HepG2 (cell line): ENCODE data around the gene SPOP. TPM values are rescaled to one million over a fixed set of nuclear protein-coding genes. Genes with fewer than 3 reads are reported as not detected.

Source experiments
- ATF7-NPFF ChIP-seq: sonication (generic); formaldehyde crosslinking; IDR thresholded peaks from 2 replicates; pipeline ENCODE4 v1.8.1; 2023; ENCODE audit warnings: mild to moderate bottlenecking, low read depth, missing genetic modification reagents, moderate library complexity
- FOXO1 ChIP-seq: sonication (generic); formaldehyde crosslinking; IDR thresholded peaks from 2 replicates; pipeline ENCODE4 v1.4.0; 2020; ENCODE audit warnings: missing genetic modification reagents
- GABPB1 ChIP-seq: IDR thresholded peaks from 2 replicates; pipeline ENCODE4 v1.6.1; 2016; ENCODE audit warnings: mild to moderate bottlenecking, missing genetic modification reagents, moderate library complexity, missing compliant biosample characterization
- GTF2F1 ChIP-seq: fragments of 150-350 bp; IDR thresholded peaks from 2 replicates; pipeline ENCODE4 v1.6.1; 2014; ENCODE audit warnings: low read length
- MYC ChIP-seq: sonication (generic); formaldehyde crosslinking; IDR thresholded peaks from 2 replicates; pipeline ENCODE4 v1.9.0; 2021; ENCODE audit warnings: missing genetic modification reagents, borderline replicate concordance
- NFE2L2 ChIP-seq: fragments of 150-350 bp; IDR thresholded peaks from 2 replicates; pipeline ENCODE4 v1.6.1; 2014; ENCODE audit warnings: low read length
- RFX5 ChIP-seq: IDR thresholded peaks from 2 replicates; pipeline ENCODE4 v1.6.1; 2011; ENCODE audit warnings: low read depth, low read length, improper control_type of control experiment
- RFXANK ChIP-seq: IDR thresholded peaks from 2 replicates; pipeline ENCODE4 v1.6.1; 2016
- SIN3B ChIP-seq: fragments of 150-350 bp; IDR thresholded peaks from 2 replicates; pipeline ENCODE4 v1.6.1; 2014; ENCODE audit warnings: low read length
- ZBTB20 ChIP-seq: sonication (generic); formaldehyde crosslinking; IDR thresholded peaks from 2 replicates; pipeline ENCODE4 v1.8.1; 2023; ENCODE audit warnings: missing genetic modification reagents, low read depth, mild to moderate bottlenecking, borderline replicate concordance
- ZSCAN31 ChIP-seq: sonication (generic); formaldehyde crosslinking; IDR thresholded peaks from 2 replicates; pipeline ENCODE4 v1.5.0; 2020; ENCODE audit warnings: low read depth, mild to moderate bottlenecking, missing genetic modification reagents
- polyA plus RNA-seq, 8 experiments: library from polyadenylated mRNA; depleted of rRNA in 3 of 8; stranded (reverse) in 7 of 8; unstranded in 1 of 8; fragments of >200 nt; fragmentation: Illumina TruSeq in 4 of 8; extraction: Trizol in 4 of 8; gene quantifications; 2 replicates each; pipeline versions ENCODE4 v1.2.1 to v1.2.3, GENCODE V29; 2011 to 2016; ENCODE audit warnings: low read depth in 4 of 8, missing spikeins in 1 of 8, mixed read lengths in 1 of 8; ENCODE audit not compliant: insufficient read depth in 1 of 8
- total RNA-seq, 5 experiments: library from RNA; depleted of rRNA; stranded (reverse); fragments of >200 nt; fragmentation: Illumina TruSeq; extraction: Trizol; gene quantifications; 2 replicates each; pipeline ENCODE4 v1.2.3, GENCODE V29; 2016; ENCODE audit warnings: low read depth in 1 of 5
- TF ChIP-seq, protein P1 (sequence below): sonication (generic); formaldehyde crosslinking; IDR thresholded peaks from 2 replicates; pipeline ENCODE4 v1.4.0; 2020; ENCODE audit warnings: missing genetic modification reagents, borderline replicate concordance
- TF ChIP-seq, protein P2 (sequence below): sonication (generic); formaldehyde crosslinking; IDR thresholded peaks from 2 replicates; pipeline ENCODE4 v1.5.1; 2020; ENCODE audit warnings: mild to moderate bottlenecking, missing genetic modification reagents, moderate library complexity
- TF ChIP-seq, protein P3 (sequence below): sonication (generic); formaldehyde crosslinking; IDR thresholded peaks from 2 replicates; pipeline ENCODE4; 2020; ENCODE audit warnings: missing genetic modification reagents, mild to moderate bottlenecking, borderline replicate concordance
- TF ChIP-seq, protein P4 (sequence below): sonication (generic); formaldehyde crosslinking; IDR thresholded peaks from 2 replicates; pipeline ENCODE4 v1.9.0; 2021; ENCODE audit warnings: missing genetic modification reagents, borderline replicate concordance
- TF ChIP-seq, protein P5 (sequence below): IDR thresholded peaks from 2 replicates; pipeline ENCODE4 v1.6.1; 2016; ENCODE audit warnings: missing compliant biosample characterization, missing genetic modification reagents, borderline replicate concordance

SPOP gene
- total and polyA plus RNA-seq, 2 of the 13 experiments (the other 11 are each of a cell fraction or from before 2014, with no cell fraction given) = 52.8 to 60.8 TPM

DNA sequence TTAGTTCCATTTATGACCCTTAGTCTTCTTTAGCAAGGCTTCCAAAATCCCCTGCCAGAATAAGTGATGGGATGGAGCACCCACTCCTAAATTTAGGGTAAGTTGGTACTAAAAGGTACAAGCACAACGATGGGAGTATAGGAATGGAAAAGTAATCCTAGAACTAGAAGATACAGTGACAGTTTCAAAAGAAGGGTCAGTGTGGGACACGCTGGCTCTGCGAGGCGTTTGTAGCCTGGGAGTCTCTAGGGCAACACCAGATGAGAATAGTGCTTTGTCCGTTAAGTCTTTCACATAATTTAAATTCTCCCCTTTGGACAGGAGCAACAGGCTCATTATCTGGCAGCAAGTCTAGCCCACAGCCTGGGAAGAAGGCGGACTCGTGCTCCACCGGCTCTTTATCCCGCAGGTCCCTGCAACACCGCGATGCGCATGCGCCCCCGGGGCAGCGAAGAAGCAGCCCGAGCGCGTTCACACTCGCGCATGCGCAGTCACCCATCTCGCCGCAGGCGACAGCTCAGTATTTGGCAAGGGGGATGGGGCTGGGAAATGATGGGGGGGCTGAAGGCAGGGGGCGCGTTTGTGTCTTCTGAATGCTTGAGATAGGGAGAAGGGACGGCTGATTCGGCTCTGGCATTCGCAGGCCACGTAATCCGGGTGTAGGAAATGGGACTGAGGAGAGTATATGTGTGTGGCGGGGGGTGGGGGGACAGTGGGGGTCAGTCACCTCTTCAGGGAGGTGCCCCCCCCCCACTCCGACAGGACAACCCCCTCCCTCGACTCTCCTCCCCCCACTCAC lies 564 bp downstream of the SPOP start (continued):
- TF ChIP-seq, protein P1, sequence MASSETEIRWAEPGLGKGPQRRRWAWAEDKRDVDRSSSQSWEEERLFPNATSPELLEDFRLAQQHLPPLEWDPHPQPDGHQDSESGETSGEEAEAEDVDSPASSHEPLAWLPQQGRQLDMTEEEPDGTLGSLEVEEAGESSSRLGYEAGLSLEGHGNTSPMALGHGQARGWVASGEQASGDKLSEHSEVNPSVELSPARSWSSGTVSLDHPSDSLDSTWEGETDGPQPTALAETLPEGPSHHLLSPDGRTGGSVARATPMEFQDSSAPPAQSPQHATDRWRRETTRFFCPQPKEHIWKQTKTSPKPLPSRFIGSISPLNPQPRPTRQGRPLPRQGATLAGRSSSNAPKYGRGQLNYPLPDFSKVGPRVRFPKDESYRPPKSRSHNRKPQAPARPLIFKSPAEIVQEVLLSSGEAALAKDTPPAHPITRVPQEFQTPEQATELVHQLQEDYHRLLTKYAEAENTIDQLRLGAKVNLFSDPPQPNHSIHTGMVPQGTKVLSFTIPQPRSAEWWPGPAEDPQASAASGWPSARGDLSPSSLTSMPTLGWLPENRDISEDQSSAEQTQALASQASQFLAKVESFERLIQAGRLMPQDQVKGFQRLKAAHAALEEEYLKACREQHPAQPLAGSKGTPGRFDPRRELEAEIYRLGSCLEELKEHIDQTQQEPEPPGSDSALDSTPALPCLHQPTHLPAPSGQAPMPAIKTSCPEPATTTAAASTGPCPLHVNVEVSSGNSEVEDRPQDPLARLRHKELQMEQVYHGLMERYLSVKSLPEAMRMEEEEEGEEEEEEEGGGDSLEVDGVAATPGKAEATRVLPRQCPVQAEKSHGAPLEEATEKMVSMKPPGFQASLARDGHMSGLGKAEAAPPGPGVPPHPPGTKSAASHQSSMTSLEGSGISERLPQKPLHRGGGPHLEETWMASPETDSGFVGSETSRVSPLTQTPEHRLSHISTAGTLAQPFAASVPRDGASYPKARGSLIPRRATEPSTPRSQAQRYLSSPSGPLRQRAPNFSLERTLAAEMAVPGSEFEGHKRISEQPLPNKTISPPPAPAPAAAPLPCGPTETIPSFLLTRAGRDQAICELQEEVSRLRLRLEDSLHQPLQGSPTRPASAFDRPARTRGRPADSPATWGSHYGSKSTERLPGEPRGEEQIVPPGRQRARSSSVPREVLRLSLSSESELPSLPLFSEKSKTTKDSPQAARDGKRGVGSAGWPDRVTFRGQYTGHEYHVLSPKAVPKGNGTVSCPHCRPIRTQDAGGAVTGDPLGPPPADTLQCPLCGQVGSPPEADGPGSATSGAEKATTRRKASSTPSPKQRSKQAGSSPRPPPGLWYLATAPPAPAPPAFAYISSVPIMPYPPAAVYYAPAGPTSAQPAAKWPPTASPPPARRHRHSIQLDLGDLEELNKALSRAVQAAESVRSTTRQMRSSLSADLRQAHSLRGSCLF (CRISPR knock-in tag) = no peak
- no peak for TF ChIP-seq ZSCAN31 (CRISPR knock-in tag)
- no peak for TF ChIP-seq NFE2L2
- no peak for TF ChIP-seq GTF2F1
- TF ChIP-seq FOXO1 (CRISPR knock-in tag) = no peak
- TF ChIP-seq, protein P2, sequence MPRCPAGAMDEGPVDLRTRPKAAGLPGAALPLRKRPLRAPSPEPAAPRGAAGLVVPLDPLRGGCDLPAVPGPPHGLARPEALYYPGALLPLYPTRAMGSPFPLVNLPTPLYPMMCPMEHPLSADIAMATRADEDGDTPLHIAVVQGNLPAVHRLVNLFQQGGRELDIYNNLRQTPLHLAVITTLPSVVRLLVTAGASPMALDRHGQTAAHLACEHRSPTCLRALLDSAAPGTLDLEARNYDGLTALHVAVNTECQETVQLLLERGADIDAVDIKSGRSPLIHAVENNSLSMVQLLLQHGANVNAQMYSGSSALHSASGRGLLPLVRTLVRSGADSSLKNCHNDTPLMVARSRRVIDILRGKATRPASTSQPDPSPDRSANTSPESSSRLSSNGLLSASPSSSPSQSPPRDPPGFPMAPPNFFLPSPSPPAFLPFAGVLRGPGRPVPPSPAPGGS (CRISPR knock-in tag) = no peak
- no peak for TF ChIP-seq MYC
- TF ChIP-seq RFXANK (CRISPR knock-in tag) = no peak
- TF ChIP-seq, protein P3, sequence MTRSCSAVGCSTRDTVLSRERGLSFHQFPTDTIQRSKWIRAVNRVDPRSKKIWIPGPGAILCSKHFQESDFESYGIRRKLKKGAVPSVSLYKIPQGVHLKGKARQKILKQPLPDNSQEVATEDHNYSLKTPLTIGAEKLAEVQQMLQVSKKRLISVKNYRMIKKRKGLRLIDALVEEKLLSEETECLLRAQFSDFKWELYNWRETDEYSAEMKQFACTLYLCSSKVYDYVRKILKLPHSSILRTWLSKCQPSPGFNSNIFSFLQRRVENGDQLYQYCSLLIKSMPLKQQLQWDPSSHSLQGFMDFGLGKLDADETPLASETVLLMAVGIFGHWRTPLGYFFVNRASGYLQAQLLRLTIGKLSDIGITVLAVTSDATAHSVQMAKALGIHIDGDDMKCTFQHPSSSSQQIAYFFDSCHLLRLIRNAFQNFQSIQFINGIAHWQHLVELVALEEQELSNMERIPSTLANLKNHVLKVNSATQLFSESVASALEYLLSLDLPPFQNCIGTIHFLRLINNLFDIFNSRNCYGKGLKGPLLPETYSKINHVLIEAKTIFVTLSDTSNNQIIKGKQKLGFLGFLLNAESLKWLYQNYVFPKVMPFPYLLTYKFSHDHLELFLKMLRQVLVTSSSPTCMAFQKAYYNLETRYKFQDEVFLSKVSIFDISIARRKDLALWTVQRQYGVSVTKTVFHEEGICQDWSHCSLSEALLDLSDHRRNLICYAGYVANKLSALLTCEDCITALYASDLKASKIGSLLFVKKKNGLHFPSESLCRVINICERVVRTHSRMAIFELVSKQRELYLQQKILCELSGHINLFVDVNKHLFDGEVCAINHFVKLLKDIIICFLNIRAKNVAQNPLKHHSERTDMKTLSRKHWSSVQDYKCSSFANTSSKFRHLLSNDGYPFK (CRISPR knock-in tag) = no peak
- TF ChIP-seq, protein P4, sequence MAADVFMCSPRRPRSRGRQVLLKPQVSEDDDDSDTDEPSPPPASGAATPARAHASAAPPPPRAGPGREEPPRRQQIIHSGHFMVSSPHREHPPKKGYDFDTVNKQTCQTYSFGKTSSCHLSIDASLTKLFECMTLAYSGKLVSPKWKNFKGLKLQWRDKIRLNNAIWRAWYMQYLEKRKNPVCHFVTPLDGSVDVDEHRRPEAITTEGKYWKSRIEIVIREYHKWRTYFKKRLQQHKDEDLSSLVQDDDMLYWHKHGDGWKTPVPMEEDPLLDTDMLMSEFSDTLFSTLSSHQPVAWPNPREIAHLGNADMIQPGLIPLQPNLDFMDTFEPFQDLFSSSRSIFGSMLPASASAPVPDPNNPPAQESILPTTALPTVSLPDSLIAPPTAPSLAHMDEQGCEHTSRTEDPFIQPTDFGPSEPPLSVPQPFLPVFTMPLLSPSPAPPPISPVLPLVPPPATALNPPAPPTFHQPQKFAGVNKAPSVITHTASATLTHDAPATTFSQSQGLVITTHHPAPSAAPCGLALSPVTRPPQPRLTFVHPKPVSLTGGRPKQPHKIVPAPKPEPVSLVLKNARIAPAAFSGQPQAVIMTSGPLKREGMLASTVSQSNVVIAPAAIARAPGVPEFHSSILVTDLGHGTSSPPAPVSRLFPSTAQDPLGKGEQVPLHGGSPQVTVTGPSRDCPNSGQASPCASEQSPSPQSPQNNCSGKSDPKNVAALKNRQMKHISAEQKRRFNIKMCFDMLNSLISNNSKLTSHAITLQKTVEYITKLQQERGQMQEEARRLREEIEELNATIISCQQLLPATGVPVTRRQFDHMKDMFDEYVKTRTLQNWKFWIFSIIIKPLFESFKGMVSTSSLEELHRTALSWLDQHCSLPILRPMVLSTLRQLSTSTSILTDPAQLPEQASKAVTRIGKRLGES (CRISPR knock-in tag) = no peak
- TF ChIP-seq ATF7-NPFF (CRISPR knock-in tag) = no peak
- TF ChIP-seq RFX5 = no peak
- no peak for TF ChIP-seq GABPB1 (CRISPR knock-in tag)
- TF ChIP-seq ZBTB20 (CRISPR knock-in tag) = no peak
- TF ChIP-seq SIN3B = no peak
- TF ChIP-seq, protein P5, sequence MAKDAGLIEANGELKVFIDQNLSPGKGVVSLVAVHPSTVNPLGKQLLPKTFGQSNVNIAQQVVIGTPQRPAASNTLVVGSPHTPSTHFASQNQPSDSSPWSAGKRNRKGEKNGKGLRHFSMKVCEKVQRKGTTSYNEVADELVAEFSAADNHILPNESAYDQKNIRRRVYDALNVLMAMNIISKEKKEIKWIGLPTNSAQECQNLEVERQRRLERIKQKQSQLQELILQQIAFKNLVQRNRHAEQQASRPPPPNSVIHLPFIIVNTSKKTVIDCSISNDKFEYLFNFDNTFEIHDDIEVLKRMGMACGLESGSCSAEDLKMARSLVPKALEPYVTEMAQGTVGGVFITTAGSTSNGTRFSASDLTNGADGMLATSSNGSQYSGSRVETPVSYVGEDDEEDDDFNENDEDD = peak; percentile 47; the same call in 1 of the 2 replicates
